GM19467 (cell line): Measurements from ENCODE around the gene USP2.

ENCODE experiments used
- ATAC-seq: cut with Tn5 transposase; IDR thresholded peaks from one replicate; pipeline ENCODE4 v1.9.1; 2021; ENCODE audit warnings: mild to moderate bottlenecking, moderate library complexity; ENCODE audit not compliant: unreplicated experiment

Gene USP2

GRCh38 chr11:119381181-119381988, at the start of gene USP2:
USP2 (minus strand) TSS chr11:119381690; CDS start chr11:119373480, 8,210 bp downstream.
- peak; percentile 98 for ATAC-seq

- no peak for ATAC-seq
These were observed 45.8 kb upstream of the USP2 start for GRCh38 chr11:119427279-119427678.

GRCh38 chr11:119426142-119426541, 44.7 kb upstream of the USP2 start:
- ATAC-seq: no peak

GRCh38 chr11:119424775-119425174, 43.3 kb upstream of the USP2 start:
- ATAC-seq: no peak

GRCh38 chr11:119424276-119424675, 42.8 kb upstream of the USP2 start:
- ATAC-seq: no peak

- no peak for ATAC-seq
These were observed 42.2 kb upstream of the USP2 start for GRCh38 chr11:119423509-119424254.

- no peak for ATAC-seq
These were observed 41.5 kb upstream of the USP2 start, which contains the start of gene THY1 for GRCh38 chr11:119422809-119423508. THY1 (minus strand) TSS chr11:119423172; CDS start chr11:119420905, 2,267 bp downstream.

- no peak for ATAC-seq
These were observed 40.7 kb upstream of the USP2 start for GRCh38 chr11:119421941-119422808.

- no peak for ATAC-seq
These were observed 39.9 kb upstream of the USP2 start for GRCh38 chr11:119421351-119421750.

- ATAC-seq: no peak
These were observed 39.1 kb upstream of the USP2 start for GRCh38 chr11:119420631-119421030.

- ATAC-seq: no peak
These were observed 38.5 kb upstream of the USP2 start for GRCh38 chr11:119419834-119420492.

- no peak for ATAC-seq
These were observed 37.8 kb upstream of the USP2 start for GRCh38 chr11:119419246-119419645.

- no peak for ATAC-seq
These were observed 37.3 kb upstream of the USP2 start for GRCh38 chr11:119418759-119419158.

GRCh38 chr11:119417726-119418540, 36.4 kb upstream of the USP2 start:
- ATAC-seq: no peak

- ATAC-seq: no peak
These were observed 35.4 kb upstream of the USP2 start for GRCh38 chr11:119416606-119417580.

- ATAC-seq: no peak
These were observed 34.5 kb upstream of the USP2 start for GRCh38 chr11:119415966-119416365.

- no peak for ATAC-seq
These were observed 34.0 kb upstream of the USP2 start for GRCh38 chr11:119415517-119415916.

- no peak for ATAC-seq
These were observed 33.2 kb upstream of the USP2 start for GRCh38 chr11:119414734-119415133.
